Prostate gland (tissue), 2 donors: ENCODE results near the gene LRRC46.

ENCODE experiments used
- CTCF ChIP-seq, 4 experiments: fragments of 200-600 bp in 2 of 4; fragments of 450-650 bp in 2 of 4; sonication (generic) in 2 of 4; IDR thresholded peaks; 1 replicate in 3 of 4; 2 replicates in 1 of 4; pipeline ENCODE4 v1.5.1; 2016 to 2019; ENCODE audit warnings: antibody characterized with exemption in 4 of 4, mild to moderate bottlenecking in 2 of 4, moderate library complexity in 2 of 4
- POLR2A ChIP-seq: fragments of 450-650 bp; IDR thresholded peaks from one replicate; pipeline ENCODE4 v1.6.1; 2016; ENCODE audit warnings: antibody characterized with exemption, mild to moderate bottlenecking
- POLR2AphosphoS5 ChIP-seq: sonication (generic); formaldehyde crosslinking; IDR thresholded peaks from one replicate; pipeline ENCODE4 v1.6.1; 2017; ENCODE audit warnings: antibody characterized with exemption

DNA sequence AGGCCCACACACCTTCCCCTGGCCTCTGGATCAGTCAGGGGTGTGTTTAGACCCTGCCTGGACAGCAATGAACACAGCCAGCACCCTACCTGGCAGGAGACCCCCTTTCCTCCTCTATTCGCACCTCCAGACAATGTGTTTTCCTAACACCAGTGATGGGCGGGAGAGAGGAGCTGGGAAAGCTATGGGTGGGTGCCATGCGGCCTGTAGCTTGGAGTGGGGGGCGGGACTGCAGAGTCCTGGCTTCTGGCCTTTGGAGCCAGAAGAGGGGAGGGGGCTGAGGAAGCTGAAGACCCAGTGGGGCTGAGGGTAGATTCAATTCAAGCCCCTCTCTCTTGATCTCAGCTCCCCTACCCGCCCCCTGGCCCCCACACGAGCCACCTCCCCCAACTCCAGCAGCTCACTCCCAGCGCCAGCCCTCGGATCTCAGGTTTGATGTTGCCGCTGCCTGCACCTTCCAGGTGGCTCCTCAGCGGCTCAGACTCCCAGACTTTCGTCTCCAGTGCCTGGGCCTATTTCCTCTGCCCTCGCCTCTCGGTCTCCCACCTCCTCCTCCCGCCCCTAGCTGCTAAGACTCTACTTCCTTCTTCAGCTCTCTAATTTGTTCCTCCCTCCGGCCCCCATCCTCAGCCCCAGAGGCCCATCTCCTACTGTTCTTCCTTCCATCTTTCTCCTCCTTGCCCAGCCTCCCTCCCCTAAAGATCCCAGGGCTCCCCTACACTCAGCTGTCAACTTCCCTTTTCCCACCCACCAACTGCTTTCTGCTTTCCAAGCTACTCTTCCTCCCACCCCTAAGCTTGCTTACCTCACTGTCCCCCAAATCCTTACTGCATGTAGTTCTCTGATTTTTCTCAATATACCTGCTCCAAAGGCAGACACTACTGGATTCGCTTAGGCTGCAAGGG lies 26.3 kb downstream of the LRRC46 start:
- TF ChIP-seq POLR2AphosphoS5 (no peak), CTCF (IDR thresholded peaks at IDR 0.05) (no peak), POLR2A (no peak)
